ENCODE results near the gene CDKN2B. TPM values are rescaled to one million over a fixed set of nuclear protein-coding genes. Genes with fewer than 3 reads are reported as not detected.

Gene CDKN2B
- polyA plus RNA-seq, 1 of the 3 experiments (the other 2 are of a cell fraction) = 6.3 TPM

GRCh38 chr9:21958833-21959232, 50.3 kb downstream of the CDKN2B start (continued):
- TF ChIP-seq SIN3A (IDR thresholded peaks at IDR 0.05; ENCODE audit: borderline replicate concordance, low read depth, low read length) = no peak
- TF ChIP-seq FOSL2 (IDR thresholded peaks at IDR 0.05; ENCODE audit: borderline replicate concordance, low read depth) = no peak

Small RNA genes within 50 kb of the gene (small RNA-seq; reads per million reads assigned to genes)
- gene RF02045 = 0 reads per million in 7 experiments

Other genes starting within 250 kb of the CDKN2B start
- gene MTAP, start 206.7 kb downstream of the CDKN2B start, polyA plus RNA-seq (2012; rRNA removed) = 9.8 and 12.6 TPM in 2 replicates
- gene CDKN2A, start 14.9 kb downstream of the CDKN2B start, polyA plus RNA-seq (2012; rRNA removed) = 34.1 and 41.4 TPM in 2 replicates
- gene CDKN2B-AS1, start 14.5 kb downstream of the CDKN2B start, polyA plus RNA-seq (2012; rRNA removed) = 0.25 and 0.44 TPM in 2 replicates

Measured in SK-N-SH (cell line).